Measurements from ENCODE around the gene ACTR1B.

ACTR1B gene

GRCh38 chr2:97671526-97671925, 7.7 kb upstream of the ACTR1B start:
- Histone ChIP-seq H4K20me1 (ENCODE audit: insufficient read depth, low read length, poor library complexity, severe bottlenecking) (no peaks in the 10 kb centered on the region), H3F3A (ENCODE audit: low read depth) (no peaks in the 10 kb centered on the region), H3K9me2 (replicated peaks; ENCODE audit: low read depth, low read length) (no peaks in the 10 kb centered on the region), H3K79me2 (ENCODE audit: insufficient read depth, low read length) (no peaks in the 10 kb centered on the region), H3K27me3 (ENCODE audit: insufficient read depth, low read length, poor library complexity, severe bottlenecking) (no peaks in the 10 kb centered on the region), H3K9me3 (ENCODE audit: insufficient read depth, low read depth, low read length) (no peaks in the 10 kb centered on the region), H3K4me3 (ENCODE audit: low read length, poor library complexity, severe bottlenecking) (no peak overlapping the region), H2AFZ (ENCODE audit: low read length) (no peak overlapping the region), H3K4me2 (ENCODE audit: low read depth, low read length, poor library complexity, severe bottlenecking) (no peak overlapping the region), H3K9ac (ENCODE audit: low read depth, low read length, poor library complexity, severe bottlenecking) (no peak overlapping the region), H3K4me1 (ENCODE audit: insufficient read depth, low read length, poor library complexity, severe bottlenecking) (no peaks in the 10 kb centered on the region), H3K36me3 (ENCODE audit: insufficient read depth, low read length) (no peaks in the 10 kb centered on the region)
- TF ChIP-seq, protein P1, sequence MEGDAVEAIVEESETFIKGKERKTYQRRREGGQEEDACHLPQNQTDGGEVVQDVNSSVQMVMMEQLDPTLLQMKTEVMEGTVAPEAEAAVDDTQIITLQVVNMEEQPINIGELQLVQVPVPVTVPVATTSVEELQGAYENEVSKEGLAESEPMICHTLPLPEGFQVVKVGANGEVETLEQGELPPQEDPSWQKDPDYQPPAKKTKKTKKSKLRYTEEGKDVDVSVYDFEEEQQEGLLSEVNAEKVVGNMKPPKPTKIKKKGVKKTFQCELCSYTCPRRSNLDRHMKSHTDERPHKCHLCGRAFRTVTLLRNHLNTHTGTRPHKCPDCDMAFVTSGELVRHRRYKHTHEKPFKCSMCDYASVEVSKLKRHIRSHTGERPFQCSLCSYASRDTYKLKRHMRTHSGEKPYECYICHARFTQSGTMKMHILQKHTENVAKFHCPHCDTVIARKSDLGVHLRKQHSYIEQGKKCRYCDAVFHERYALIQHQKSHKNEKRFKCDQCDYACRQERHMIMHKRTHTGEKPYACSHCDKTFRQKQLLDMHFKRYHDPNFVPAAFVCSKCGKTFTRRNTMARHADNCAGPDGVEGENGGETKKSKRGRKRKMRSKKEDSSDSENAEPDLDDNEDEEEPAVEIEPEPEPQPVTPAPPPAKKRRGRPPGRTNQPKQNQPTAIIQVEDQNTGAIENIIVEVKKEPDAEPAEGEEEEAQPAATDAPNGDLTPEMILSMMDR (conservative IDR thresholded peaks at IDR 0.05; ENCODE audit: low read length), result no peak
- TF ChIP-seq EZH2phosphoT487 (IDR thresholded peaks at IDR 0.05; ENCODE audit: borderline replicate concordance), result no peak

DNA sequence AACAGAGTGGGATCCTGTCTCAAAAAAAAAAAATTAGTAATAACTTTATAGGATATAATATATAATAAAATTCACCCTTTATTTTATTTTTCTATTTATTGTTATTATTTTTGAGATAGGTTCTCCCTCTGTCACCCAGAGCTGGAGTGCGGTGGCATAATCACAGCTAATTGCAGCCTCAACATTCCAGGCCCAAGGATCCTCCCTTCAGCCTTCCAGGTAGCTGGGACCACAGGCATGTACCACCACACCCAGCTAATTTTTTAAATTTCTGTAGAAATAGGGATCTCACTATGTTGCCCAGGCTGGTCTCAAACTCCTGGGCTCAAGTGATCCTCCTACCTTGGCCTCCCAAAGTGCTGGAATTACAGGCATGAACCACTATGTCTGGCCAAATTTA, 6.6 kb upstream of the ACTR1B start:
- H3K4me1 ChIP-seq (ENCODE audit: insufficient read depth, low read length, poor library complexity, severe bottlenecking), result no peaks in the 10 kb centered on the region
- no peaks in the 10 kb centered on the region for H3K79me2 ChIP-seq (ENCODE audit: insufficient read depth, low read length)
- no peaks in the 10 kb centered on the region for H3F3A ChIP-seq (ENCODE audit: low read depth)
- H3K9me3 ChIP-seq (ENCODE audit: insufficient read depth, low read depth, low read length), result no peaks in the 10 kb centered on the region
- no peak overlapping the region for H3K4me2 ChIP-seq (ENCODE audit: low read depth, low read length, poor library complexity, severe bottlenecking)
- H3K9ac ChIP-seq (ENCODE audit: low read depth, low read length, poor library complexity, severe bottlenecking), result no peak overlapping the region
- no peaks in the 10 kb centered on the region for H4K20me1 ChIP-seq (ENCODE audit: insufficient read depth, low read length, poor library complexity, severe bottlenecking)
- H3K4me3 ChIP-seq (ENCODE audit: low read length, poor library complexity, severe bottlenecking), result no peak overlapping the region
- TF ChIP-seq EZH2phosphoT487 (IDR thresholded peaks at IDR 0.05; ENCODE audit: borderline replicate concordance), result no peak
- TF ChIP-seq, protein P1 (conservative IDR thresholded peaks at IDR 0.05; ENCODE audit: low read length), result no peak
- H2AFZ ChIP-seq (ENCODE audit: low read length), result no peak overlapping the region
- no peaks in the 10 kb centered on the region for H3K9me2 ChIP-seq (replicated peaks; ENCODE audit: low read depth, low read length)
- H3K36me3 ChIP-seq (ENCODE audit: insufficient read depth, low read length), result no peaks in the 10 kb centered on the region
- H3K27me3 ChIP-seq (ENCODE audit: insufficient read depth, low read length, poor library complexity, severe bottlenecking), result no peaks in the 10 kb centered on the region

GRCh38 chr2:97669448-97669847, 5.6 kb upstream of the ACTR1B start, which contains the start of gene C2orf92:
C2orf92 (plus strand) TSS chr2:97669713; CDS start chr2:97669789, 76 bp downstream.
- Histone ChIP-seq H3K9me2 (replicated peaks; ENCODE audit: low read depth, low read length) (no peaks in the 10 kb centered on the region), H3K9ac (ENCODE audit: low read depth, low read length, poor library complexity, severe bottlenecking) (no peak within 1 kb of the TSS), H3K79me2 (ENCODE audit: insufficient read depth, low read length) (peaks cover 7% of the 10 kb centered on the region; the same call in 1 of the 2 replicates), H4K20me1 (ENCODE audit: insufficient read depth, low read length, poor library complexity, severe bottlenecking) (no peaks in the 10 kb centered on the region), H3K4me3 (ENCODE audit: low read length, poor library complexity, severe bottlenecking) (no peak within 1 kb of the TSS), H3F3A (ENCODE audit: low read depth) (no peaks in the 10 kb centered on the region), H3K4me2 (ENCODE audit: low read depth, low read length, poor library complexity, severe bottlenecking) (no peak within 1 kb of the TSS), H3K27me3 (ENCODE audit: insufficient read depth, low read length, poor library complexity, severe bottlenecking) (no peaks in the 10 kb centered on the region), H2AFZ (ENCODE audit: low read length) (no peak within 1 kb of the TSS), H3K36me3 (ENCODE audit: insufficient read depth, low read length) (no peaks in the 10 kb centered on the region), H3K4me1 (ENCODE audit: insufficient read depth, low read length, poor library complexity, severe bottlenecking) (peaks cover 9% of the 10 kb centered on the region), H3K9me3 (ENCODE audit: insufficient read depth, low read depth, low read length) (no peaks in the 10 kb centered on the region)
- TF ChIP-seq, protein P1 (conservative IDR thresholded peaks at IDR 0.05; ENCODE audit: low read length), result no peak
- no peak for TF ChIP-seq EZH2phosphoT487 (IDR thresholded peaks at IDR 0.05; ENCODE audit: borderline replicate concordance)

Data from Loucy (cell line).